Breast epithelium (tissue), 3 donors: ENCODE results near the gene TMX2.

Experiments used
- CTCF ChIP-seq, 3 donors: fragments of 450-650 bp; IDR thresholded peaks; one replicate each; pipeline ENCODE4 v1.5.1; 2016 to 2017; ENCODE audit warnings: antibody characterized with exemption in 3 of 3, mild to moderate bottlenecking in 3 of 3, moderate library complexity in 3 of 3
- POLR2AphosphoS5 ChIP-seq, 3 donors: sonication (generic); formaldehyde crosslinking; IDR thresholded peaks; one replicate each; pipeline ENCODE4 v1.6.1; 2017; ENCODE audit warnings: antibody characterized with exemption in 3 of 3

GRCh38 chr11:57741132-57742086 lies 29.0 kb downstream of the TMX2 start, which contains the start of gene SELENOH:
- TF ChIP-seq CTCF (IDR thresholded peaks at IDR 0.05), result no peak
- peak; percentile 91 to 97 (median 92) for TF ChIP-seq POLR2AphosphoS5 (IDR thresholded peaks at IDR 0.05)
